ENCODE measurements around the gene RABGAP1L.
"Not testable (repeated sequence)": the region's sequence is repeated elsewhere in the genome, so short reads cannot be mapped to it uniquely, and the experiment has no call there.

Gene RABGAP1L

GRCh38 chr1:174568551-174568950 is 409.2 kb downstream of the RABGAP1L start:
- Histone ChIP-seq H3K36me3 (ENCODE audit: control insufficient read depth, insufficient read depth, low read length) (no peaks in the 10 kb centered on the region), H3K27ac (ENCODE audit: low read depth, low read length, severe bottlenecking) (no peak overlapping the region), H3K4me3 (ENCODE audit: extremely low read depth, insufficient read depth, low read length, poor library complexity, severe bottlenecking) (no peak overlapping the region), H3K9me3 (ENCODE audit: control insufficient read depth, low read length) (no peaks in the 10 kb centered on the region), H3K4me1 (ENCODE audit: control insufficient read depth, insufficient read depth, low read length, poor library complexity, severe bottlenecking) (no peaks in the 10 kb centered on the region)

- no peaks in the 10 kb centered on the region for H3K4me1 ChIP-seq (ENCODE audit: control insufficient read depth, insufficient read depth, low read length, poor library complexity, severe bottlenecking)
- H3K36me3 ChIP-seq (ENCODE audit: control insufficient read depth, insufficient read depth, low read length) = no peaks in the 10 kb centered on the region
- no peak overlapping the region for H3K4me3 ChIP-seq (ENCODE audit: extremely low read depth, insufficient read depth, low read length, poor library complexity, severe bottlenecking)
- no peaks in the 10 kb centered on the region for H3K9me3 ChIP-seq (ENCODE audit: control insufficient read depth, low read length)
- WGBS, 2 experiments (ENCODE audit: insufficient coverage in 2 of 2) = 57 to 73% methylated on average over 1 to 3 of the region's 3 CpGs
- H3K27ac ChIP-seq (ENCODE audit: low read depth, low read length, severe bottlenecking) = no peak overlapping the region
Observed at GRCh38 chr1:174569240-174569639, 409.9 kb downstream of the RABGAP1L start.

- H3K27ac ChIP-seq (ENCODE audit: low read depth, low read length, severe bottlenecking) = no peak overlapping the region
- no peak overlapping the region for H3K4me3 ChIP-seq (ENCODE audit: extremely low read depth, insufficient read depth, low read length, poor library complexity, severe bottlenecking)
- H3K9me3 ChIP-seq (ENCODE audit: control insufficient read depth, low read length) = peaks cover 13% of the 10 kb centered on the region
- no peaks in the 10 kb centered on the region for H3K36me3 ChIP-seq (ENCODE audit: control insufficient read depth, insufficient read depth, low read length)
- WGBS, 2 experiments (ENCODE audit: insufficient coverage in 2 of 2) = 83% methylated on average over 1 of the region's 1 CpG; no CpG with 5 or more reads in 1 of the 2 experiments
- H3K4me1 ChIP-seq (ENCODE audit: control insufficient read depth, insufficient read depth, low read length, poor library complexity, severe bottlenecking) = no peaks in the 10 kb centered on the region
Observed at GRCh38 chr1:174572771-174573170, 413.5 kb downstream of the RABGAP1L start.

- not testable (repeated sequence) for H3K27ac ChIP-seq (ENCODE audit: low read depth, low read length, severe bottlenecking); H3K4me3 ChIP-seq (ENCODE audit: extremely low read depth, insufficient read depth, low read length, poor library complexity, severe bottlenecking); H3K36me3 ChIP-seq (ENCODE audit: control insufficient read depth, insufficient read depth, low read length); H3K4me1 ChIP-seq (ENCODE audit: control insufficient read depth, insufficient read depth, low read length, poor library complexity, severe bottlenecking)
- 91% methylated on average over 4 of the region's 6 CpGs; no CpG with 5 or more reads in 1 of the 2 experiments for WGBS, 2 experiments (ENCODE audit: insufficient coverage in 2 of 2)
- H3K9me3 ChIP-seq (ENCODE audit: control insufficient read depth, low read length) = peaks cover 17% of the 10 kb centered on the region
Observed at GRCh38 chr1:174576120-174576519, 416.8 kb downstream of the RABGAP1L start.

- Histone ChIP-seq H3K4me1 (ENCODE audit: control insufficient read depth, insufficient read depth, low read length, poor library complexity, severe bottlenecking) (no peaks in the 10 kb centered on the region), H3K9me3 (ENCODE audit: control insufficient read depth, low read length) (peaks cover 17% of the 10 kb centered on the region), H3K27ac (ENCODE audit: low read depth, low read length, severe bottlenecking) (no peak overlapping the region), H3K4me3 (ENCODE audit: extremely low read depth, insufficient read depth, low read length, poor library complexity, severe bottlenecking) (no peak overlapping the region), H3K36me3 (ENCODE audit: control insufficient read depth, insufficient read depth, low read length) (no peaks in the 10 kb centered on the region)
Observed at GRCh38 chr1:174577681-174578080, 418.4 kb downstream of the RABGAP1L start.

GRCh38 chr1:174580801-174581200 is 421.5 kb downstream of the RABGAP1L start:
- H3K27ac ChIP-seq (ENCODE audit: low read depth, low read length, severe bottlenecking) = no peak overlapping the region

GRCh38 chr1:174583316-174583715 is 424.0 kb downstream of the RABGAP1L start:
- H3K4me1 ChIP-seq (ENCODE audit: control insufficient read depth, insufficient read depth, low read length, poor library complexity, severe bottlenecking) = no peaks in the 10 kb centered on the region
- no peak overlapping the region for H3K27ac ChIP-seq (ENCODE audit: low read depth, low read length, severe bottlenecking)
- H3K36me3 ChIP-seq (ENCODE audit: control insufficient read depth, insufficient read depth, low read length) = no peaks in the 10 kb centered on the region
- WGBS, 2 experiments (ENCODE audit: insufficient coverage in 2 of 2) = 86% methylated on average over 1 of the region's 1 CpG; no CpG with 5 or more reads in 1 of the 2 experiments
- no peak overlapping the region for H3K4me3 ChIP-seq (ENCODE audit: extremely low read depth, insufficient read depth, low read length, poor library complexity, severe bottlenecking)
- peaks cover 4% of the 10 kb centered on the region for H3K9me3 ChIP-seq (ENCODE audit: control insufficient read depth, low read length)

More at GRCh38 chr1:174580801-174581200, 421.5 kb downstream of the RABGAP1L start:
- peaks cover 11% of the 10 kb centered on the region for H3K9me3 ChIP-seq (ENCODE audit: control insufficient read depth, low read length)
- H3K4me1 ChIP-seq (ENCODE audit: control insufficient read depth, insufficient read depth, low read length, poor library complexity, severe bottlenecking) = no peaks in the 10 kb centered on the region
- WGBS, 2 experiments (ENCODE audit: insufficient coverage in 2 of 2) = 80% methylated on average over 1 of the region's 3 CpGs; no CpG with 5 or more reads in 1 of the 2 experiments
- no peak overlapping the region for H3K4me3 ChIP-seq (ENCODE audit: extremely low read depth, insufficient read depth, low read length, poor library complexity, severe bottlenecking)
- no peaks in the 10 kb centered on the region for H3K36me3 ChIP-seq (ENCODE audit: control insufficient read depth, insufficient read depth, low read length)

GRCh38 chr1:174584071-174584470 is 424.8 kb downstream of the RABGAP1L start:
- no peaks in the 10 kb centered on the region for H3K4me1 ChIP-seq (ENCODE audit: control insufficient read depth, insufficient read depth, low read length, poor library complexity, severe bottlenecking)

GRCh38 chr1:174588618-174589017 is 429.3 kb downstream of the RABGAP1L start:
- not testable (repeated sequence) for H3K9me3 ChIP-seq (ENCODE audit: control insufficient read depth, low read length); H3K27ac ChIP-seq (ENCODE audit: low read depth, low read length, severe bottlenecking); H3K36me3 ChIP-seq (ENCODE audit: control insufficient read depth, insufficient read depth, low read length); H3K4me3 ChIP-seq (ENCODE audit: extremely low read depth, insufficient read depth, low read length, poor library complexity, severe bottlenecking); H3K4me1 ChIP-seq (ENCODE audit: control insufficient read depth, insufficient read depth, low read length, poor library complexity, severe bottlenecking)

More at GRCh38 chr1:174584071-174584470, 424.8 kb downstream of the RABGAP1L start:
- 100% methylated on average over 1 of the region's 1 CpG; no CpG with 5 or more reads in 1 of the 2 experiments for WGBS, 2 experiments (ENCODE audit: insufficient coverage in 2 of 2)
- no peak overlapping the region for H3K4me3 ChIP-seq (ENCODE audit: extremely low read depth, insufficient read depth, low read length, poor library complexity, severe bottlenecking)
- H3K27ac ChIP-seq (ENCODE audit: low read depth, low read length, severe bottlenecking) = no peak overlapping the region
- H3K9me3 ChIP-seq (ENCODE audit: control insufficient read depth, low read length) = peaks cover 4% of the 10 kb centered on the region
- H3K36me3 ChIP-seq (ENCODE audit: control insufficient read depth, insufficient read depth, low read length) = no peaks in the 10 kb centered on the region

GRCh38 chr1:174605198-174605597 is 445.9 kb downstream of the RABGAP1L start:
- no peak overlapping the region for H3K4me3 ChIP-seq (ENCODE audit: extremely low read depth, insufficient read depth, low read length, poor library complexity, severe bottlenecking)
- no peak overlapping the region for H3K27ac ChIP-seq (ENCODE audit: low read depth, low read length, severe bottlenecking)
- no peaks in the 10 kb centered on the region for H3K36me3 ChIP-seq (ENCODE audit: control insufficient read depth, insufficient read depth, low read length)
- no peaks in the 10 kb centered on the region for H3K9me3 ChIP-seq (ENCODE audit: control insufficient read depth, low read length)
- no peaks in the 10 kb centered on the region for H3K4me1 ChIP-seq (ENCODE audit: control insufficient read depth, insufficient read depth, low read length, poor library complexity, severe bottlenecking)
- WGBS, 2 experiments (ENCODE audit: insufficient coverage in 2 of 2) = no CpG with 5 or more reads among the region's 1 CpG

GRCh38 chr1:174606471-174606870 is 447.2 kb downstream of the RABGAP1L start:
- no peaks in the 10 kb centered on the region for H3K36me3 ChIP-seq (ENCODE audit: control insufficient read depth, insufficient read depth, low read length)
- H3K27ac ChIP-seq (ENCODE audit: low read depth, low read length, severe bottlenecking) = no peak overlapping the region
- WGBS, 2 experiments (ENCODE audit: insufficient coverage in 2 of 2) = 100% methylated on average over 1 of the region's 2 CpGs; no CpG with 5 or more reads in 1 of the 2 experiments
- H3K4me3 ChIP-seq (ENCODE audit: extremely low read depth, insufficient read depth, low read length, poor library complexity, severe bottlenecking) = no peak overlapping the region
- no peaks in the 10 kb centered on the region for H3K4me1 ChIP-seq (ENCODE audit: control insufficient read depth, insufficient read depth, low read length, poor library complexity, severe bottlenecking)
- H3K9me3 ChIP-seq (ENCODE audit: control insufficient read depth, low read length) = no peaks in the 10 kb centered on the region
